ENCODE data around the gene ACOT12.
"Not testable (repeated sequence)": the region's sequence is repeated elsewhere in the genome, so short reads cannot be mapped to it uniquely, and the experiment has no call there.

Gene ACOT12

DNA sequence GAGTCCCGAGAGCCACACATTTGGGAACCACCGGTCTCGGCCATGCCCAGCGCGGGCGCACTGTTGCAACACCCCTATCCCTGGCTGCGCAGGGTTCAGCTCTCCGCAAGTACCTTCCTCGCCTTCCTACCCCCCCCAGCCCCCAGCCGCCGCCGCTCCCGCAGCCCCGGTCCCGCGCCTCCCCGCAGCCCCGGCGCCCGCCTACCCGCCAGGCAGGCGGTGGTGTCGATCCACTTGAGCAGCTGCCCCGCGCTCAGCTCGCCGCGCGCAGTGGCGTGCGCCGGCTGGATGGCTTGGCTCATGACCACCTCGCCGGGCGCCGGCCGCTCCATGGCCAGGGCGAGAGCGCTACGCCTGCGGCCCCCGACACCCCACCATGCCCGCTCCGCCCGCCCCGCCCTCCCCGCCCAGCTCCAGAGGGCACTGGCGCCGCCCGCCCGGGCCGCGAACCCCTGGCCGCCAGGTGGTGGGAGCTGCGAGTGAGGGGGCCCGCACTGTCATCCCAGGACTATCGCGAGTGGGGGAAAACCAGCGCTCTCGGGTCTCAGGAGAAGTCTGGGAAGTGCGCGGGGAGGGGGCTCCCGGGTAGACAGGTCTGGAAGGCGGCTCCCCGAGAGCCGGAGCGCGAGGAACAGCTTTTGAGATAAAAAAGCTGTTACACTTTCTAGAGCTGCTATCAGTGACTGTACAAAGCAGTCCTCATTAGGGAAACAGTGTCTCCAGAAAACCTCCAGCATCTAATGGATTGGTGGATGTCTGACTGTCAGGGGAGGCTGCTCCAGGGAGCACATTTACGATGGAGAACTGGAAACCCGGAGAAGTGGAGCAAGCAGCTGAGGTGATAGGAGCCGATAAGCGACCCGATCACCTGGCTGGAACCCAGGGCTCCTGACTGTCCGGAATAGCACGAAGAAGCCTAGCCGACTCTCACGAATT, at the start of gene ACOT12:
TSS of gene ACOT12 (minus strand) at position 352 of the 936 bp plus-strand sequence. CDS start at position 332, 20 bp downstream.
- DNase-seq = no peak

DNA sequence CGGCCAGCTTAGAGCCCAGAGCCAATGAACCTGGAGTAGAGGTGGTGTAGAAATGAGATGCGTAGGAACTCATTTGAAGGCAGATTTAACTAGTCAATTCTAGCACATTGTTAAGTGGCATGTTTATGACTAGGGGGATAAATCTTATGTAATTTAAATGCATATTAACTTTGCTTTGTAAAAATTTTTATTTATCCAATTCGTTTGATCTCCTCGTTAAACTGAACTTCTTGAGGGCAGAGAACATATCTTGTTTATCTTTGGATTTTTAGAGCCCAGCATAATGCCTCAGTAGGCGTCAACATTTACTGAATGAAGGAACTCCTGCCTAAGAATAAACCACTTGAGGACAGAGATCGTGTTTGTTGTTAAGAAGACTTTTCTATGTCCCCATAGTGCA, 41.1 kb upstream of the ACOT12 start:
- no peak for DNase-seq

DNA sequence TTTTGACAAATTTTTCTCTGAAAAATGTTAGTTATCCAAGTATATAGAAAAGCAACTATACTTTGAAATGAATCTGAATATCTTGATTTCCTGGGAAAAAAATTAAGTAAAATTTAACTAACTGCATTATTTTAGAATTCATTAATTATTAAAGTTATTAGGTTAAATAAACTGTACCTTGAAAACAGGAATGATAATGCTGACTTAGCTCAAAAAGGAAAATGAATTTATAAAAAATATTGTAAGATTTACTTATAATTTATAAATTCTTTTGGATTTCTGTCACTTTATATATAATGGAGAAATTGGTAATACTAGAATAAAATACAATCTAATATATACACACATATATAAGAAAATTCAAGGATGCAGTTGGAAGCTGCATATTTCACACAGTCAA, 36.1 kb upstream of the ACOT12 start:
- DNase-seq = no peak

DNA sequence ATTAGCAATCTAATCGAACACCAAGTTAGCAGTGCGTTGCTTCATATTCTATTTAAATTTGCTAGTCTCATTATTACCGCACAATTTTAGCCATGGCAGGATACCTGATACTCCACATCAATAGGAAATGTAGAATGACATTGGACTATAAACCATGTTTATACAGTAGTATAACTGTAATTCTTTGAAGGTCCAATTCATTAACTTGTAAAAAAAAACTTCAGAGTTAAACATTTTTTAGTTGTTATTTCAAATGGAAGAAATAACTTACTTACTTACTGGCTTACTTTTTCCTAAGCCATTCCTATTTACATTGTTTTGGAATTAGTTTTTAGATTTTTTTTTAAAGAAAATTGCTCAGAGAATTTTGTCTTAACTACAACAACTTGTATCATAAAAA, 35.4 kb upstream of the ACOT12 start:
- DNase-seq = no peak

DNA sequence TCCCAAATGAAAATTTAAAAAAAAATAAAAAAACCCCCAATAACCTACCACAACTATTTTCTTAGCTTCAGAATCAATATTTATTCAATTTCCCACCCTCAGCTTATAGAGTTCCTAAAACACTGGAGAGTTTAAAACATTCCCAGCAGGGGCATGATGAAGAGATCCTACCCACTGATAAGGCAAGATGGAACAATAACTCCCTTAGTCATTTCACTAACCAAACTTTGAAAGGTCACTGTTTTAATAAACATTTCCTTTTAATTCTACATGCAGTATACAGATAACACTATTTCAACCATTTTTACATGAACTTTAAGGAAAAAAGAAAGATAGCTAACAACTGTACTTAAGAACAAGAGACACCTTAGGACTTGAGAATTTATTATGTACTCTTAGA, 34.9 kb upstream of the ACOT12 start:
- DNase-seq = no peak

DNA sequence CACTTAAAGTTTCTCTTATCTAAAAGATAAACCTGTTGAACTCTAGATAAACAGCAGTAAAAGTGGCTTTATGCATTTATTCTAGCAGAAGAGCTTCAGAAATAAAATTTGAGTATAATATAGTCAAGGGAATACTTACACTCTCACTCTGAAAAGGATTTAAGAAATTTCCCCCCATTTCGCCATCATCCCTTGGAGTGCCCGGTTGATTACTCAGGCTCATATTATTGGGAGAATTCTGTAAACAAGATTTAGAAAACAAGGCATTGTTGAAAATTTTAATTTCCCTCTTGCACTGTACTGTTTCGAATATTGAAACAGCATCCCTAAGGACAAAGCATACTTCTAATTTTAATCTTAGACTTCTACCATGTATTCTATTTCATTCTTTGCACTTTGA, 34.5 kb upstream of the ACOT12 start:
- no peak for DNase-seq

DNA sequence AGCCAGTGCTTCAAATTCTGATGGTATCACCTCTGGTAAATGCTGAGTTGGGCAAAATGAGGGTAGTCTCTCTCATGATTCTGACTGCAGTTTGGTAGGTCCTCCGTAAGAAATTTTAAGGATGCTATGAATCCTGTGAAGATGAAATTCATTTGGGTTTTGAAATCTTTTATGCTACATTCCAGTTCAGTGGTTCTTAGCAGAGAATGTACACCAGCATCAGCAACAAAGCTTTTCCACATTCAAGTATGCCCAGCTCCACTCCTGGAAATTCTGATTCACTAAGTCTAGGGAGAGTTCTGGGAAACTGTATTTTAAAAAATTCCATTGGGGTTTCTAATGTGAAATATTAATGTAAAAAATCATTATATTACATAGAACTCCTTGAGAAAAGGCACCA, 33.6 kb upstream of the ACOT12 start:
- no peak for DNase-seq

DNA sequence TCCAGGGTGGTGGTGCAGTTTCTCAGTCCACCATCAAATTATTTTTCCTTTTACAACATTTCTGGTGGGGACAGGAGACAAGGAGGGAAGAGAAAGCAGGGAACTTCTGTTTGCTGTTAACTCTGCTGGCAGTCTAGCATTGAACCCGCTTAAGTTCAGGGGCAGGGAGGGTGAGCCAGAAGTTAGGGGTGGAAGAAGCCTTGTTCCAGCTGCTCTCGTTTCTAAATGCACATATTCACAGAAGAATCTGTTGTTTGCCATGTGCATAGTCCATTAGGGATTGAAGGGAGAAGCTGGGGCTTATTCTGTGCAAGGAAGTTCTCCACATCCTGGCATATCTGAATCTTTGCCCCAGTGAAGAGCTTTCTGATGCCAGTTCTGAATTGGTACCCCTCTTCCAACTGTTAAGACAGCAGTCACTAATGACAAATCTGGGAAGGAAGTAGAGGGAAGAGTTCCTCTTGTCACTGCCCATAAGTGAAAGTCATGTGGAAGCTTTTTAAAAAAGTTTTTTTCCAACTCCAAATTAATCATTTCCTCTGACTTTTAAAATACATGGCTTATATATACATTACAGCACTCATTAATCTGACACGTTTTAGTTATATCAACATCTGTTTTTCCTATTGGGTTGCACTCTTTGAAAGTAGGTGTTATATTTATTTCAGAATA, 32.6 kb upstream of the ACOT12 start:
- no peak for DNase-seq

DNA sequence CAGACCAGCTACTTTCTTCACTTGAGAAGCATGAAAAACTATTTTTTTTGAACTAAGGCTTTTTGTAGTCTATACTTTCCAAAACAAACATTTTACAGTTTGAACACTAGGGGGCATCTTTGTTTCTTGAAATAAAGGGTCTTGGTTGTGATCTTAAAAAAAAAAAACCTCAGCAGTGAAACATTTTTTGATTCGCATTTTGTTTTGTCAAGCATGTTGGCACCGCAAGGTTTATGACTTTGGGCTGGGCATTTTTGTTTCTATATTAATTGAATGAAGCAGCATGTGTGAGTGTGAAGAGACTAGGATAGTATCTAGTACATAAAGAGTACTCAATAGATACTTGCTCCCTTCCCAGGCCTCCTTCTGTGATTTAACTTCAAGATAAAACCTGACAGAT, 31.6 kb upstream of the ACOT12 start:
- no peak for DNase-seq

DNA sequence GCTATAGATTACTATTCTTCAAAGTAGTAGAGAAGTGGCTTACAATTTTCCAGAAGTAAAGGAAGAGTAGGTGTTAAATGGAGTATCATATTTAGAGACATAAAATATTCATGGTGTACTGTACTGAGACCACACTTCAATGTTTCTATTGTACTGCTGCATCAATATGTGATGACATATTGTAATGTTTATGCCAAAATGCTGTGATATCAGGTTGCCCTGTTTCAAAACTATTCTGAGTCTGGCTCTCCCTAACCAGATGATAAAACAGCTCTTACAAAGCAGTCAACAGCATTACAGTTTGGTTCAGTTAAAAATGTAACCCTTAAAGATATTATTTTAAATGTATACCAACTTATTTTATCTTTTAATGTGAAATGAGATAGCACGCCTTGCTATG, 30.8 kb upstream of the ACOT12 start:
- no peak for DNase-seq

DNA sequence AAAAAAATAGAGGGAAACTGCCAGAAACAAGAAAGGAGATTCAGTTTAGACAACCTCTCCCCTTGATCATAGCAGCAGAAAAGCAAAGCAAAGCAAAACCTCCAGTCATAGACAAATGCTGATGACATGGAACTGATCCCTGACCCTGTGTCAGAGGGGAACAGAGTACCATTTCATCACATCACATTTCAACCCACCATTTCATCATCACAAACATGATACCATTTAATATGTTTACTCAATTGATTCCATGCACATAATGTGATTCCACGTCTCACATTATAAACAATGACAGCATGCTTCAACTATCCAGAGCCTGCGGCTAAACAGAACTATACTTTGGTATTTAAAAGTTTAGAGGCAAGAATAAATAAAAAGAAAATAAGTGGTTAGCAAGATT, 28.7 kb upstream of the ACOT12 start:
- no peak for DNase-seq

DNA sequence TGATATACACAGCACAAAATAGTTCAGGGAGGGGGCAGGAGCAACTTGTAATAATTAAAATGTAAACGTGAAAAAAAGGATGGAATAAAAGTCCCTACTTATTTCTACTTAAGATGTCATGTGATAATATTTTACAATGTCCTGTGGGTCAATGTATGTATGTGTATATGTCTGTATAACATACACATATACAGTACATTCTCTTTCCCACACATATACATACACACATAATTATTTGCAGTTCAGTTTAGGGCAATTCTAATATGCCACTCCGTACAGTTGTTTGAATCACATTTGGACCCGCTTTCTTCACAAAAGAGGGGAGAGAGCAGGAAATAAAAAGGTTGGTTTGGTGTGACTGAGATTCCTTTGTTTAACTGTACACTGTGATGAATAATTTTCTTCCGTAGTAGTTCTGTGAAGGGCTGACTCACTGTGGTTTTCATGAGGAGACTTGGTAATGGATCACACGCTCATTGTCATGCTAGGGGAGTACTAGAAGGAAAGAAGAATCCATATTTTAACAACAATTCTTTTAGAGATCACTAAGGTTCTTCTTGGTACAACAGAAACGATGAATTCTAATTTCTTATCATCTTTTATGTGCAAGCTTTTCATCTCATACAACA, 26.2 kb upstream of the ACOT12 start:
- no peak for DNase-seq

DNA sequence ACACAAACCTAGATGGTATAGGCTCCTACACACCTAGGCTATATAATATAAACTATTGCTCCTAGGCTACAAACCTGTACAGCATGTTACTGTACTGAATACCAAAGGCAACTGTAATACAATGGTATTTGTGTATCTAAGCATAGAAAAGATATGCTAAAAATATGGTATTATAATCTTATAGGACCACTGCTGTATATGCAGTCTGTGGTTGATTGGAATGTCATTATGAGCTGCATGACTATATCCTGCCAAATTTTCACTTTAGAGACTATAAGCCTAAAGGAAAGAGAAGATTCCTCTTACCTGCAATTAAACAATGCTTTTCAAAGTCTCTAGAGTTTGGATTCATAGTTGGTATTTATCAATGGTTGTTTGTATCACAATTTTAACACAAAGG, 24.7 kb upstream of the ACOT12 start:
- no peak for DNase-seq

DNA sequence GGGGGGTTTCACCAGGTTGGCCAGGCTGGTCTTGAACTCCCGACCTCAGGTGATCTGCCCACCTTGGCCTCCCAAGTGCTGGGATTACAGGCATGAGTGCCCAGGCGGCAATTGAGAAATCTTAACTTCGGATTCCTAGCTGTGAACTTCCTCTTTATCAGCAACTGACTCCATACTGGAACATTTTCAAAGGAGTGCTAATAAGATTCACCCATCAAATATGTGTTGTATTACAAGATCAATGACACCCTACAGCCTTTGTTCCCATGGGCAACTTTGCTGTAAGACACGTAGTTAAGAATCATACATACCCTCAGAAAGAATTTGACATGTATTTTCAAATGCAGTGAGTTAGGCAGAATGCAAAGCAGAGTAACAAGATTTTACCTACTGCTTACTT, 23.1 kb upstream of the ACOT12 start:
- DNase-seq = no peak

DNA sequence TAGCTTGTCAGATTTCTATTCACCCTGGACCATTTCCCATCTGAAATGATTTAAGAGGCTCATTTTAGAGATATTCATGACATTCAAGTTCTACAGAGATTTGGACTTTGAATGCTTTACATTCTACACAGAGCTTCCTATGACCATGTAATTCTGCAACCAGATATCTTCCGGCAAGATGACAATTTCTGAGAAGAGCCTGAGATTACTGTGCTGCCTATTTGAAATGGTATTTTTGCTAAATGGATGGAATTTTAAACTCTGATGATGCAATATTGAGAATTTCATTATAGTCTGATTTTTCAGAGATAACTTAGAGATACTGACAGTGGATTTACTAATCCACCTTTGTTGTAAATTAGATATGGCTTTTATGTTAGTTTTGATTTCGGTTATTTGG, 16.0 kb upstream of the ACOT12 start:
- no peak for DNase-seq

DNA sequence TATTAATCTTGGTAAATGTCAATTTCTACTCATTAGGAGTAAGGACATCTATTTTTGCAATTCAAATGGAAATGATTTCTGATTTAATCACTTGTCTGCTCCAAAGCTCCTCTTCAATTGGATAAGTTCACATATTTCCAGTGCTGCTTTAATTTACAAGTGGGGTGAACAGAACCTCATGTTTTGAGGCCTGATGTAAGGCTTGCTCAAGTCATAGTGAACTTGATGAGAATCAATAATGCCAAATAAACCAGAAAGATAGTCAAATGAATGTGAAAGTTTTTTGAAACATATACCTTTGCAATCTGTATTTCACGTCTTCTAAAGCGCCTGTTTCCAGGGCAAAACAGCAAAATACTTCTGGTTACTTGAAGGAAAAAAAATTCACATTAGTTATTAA, 15.4 kb upstream of the ACOT12 start:
- no peak for DNase-seq

DNA sequence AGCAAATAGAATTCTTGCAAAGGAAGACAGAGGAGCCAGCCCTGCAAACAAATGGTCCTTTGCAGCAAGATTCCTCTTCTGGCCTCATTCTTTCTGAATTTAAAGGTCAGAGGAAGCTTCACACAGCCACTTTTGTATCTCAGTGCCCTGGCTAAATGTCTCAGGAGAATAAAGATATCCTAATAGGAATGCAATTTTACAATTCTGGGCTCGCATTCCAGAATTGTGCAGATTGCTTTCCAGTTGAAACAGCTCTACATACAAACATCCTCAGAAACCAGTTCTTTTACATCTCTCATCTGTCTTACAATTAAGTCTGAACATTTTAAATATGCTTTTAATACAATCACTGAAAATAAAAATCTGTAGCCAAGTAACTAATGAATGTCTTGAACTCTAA, 14.6 kb upstream of the ACOT12 start:
- no peak for DNase-seq

DNA sequence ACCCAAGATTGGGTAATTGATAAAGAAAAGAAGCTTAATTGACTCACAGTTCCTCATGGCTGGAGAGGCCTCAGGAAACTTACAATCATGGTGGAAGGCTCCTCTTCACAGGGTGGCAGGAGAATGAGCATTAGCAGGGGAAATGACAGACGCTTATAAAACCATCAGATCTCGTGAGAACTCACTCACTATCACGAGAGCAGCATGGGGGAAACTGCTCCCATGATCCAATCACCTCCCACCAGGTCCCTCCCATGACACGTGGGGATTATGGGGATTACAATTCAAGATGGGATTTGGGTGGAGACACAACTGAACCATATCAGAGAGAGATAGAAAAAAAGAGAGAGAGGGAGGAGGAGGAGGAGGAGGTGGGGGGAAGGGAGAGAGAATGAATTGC, 13.9 kb upstream of the ACOT12 start:
- not testable (repeated sequence) for DNase-seq

DNA sequence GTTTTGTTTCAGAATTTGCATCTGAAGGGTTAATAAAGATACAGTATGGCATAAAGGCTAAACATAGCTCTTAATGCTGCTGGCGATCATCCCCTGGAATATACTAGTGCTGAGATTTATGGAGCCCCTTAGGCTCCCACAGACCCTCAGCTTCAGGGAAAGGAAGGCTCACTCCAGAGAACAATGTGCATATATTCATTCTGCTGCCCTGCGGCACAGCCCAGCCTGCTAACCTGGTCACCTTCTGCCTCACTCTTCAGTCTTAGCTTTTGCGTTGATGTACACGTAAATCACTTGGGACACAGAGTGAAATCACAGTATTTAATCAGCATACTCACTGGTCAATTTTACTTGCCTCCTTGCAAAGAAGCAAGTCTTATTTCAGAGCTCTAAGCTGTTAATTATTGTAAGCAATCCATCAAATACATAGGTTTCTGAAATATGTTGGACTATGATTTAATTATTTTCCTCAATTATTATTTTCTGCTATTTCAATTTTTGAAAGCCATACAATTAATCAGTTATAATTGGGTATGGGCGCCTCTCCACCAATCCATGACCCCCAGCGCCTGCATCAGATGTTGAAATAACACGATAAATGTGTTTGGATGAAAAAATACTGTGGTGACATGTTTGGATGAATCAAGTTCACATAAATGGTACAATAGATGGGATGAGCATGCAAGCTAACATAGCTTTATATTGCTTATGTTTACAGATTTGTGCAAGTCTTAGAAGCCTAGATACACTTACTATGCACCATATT, 11.4 kb upstream of the ACOT12 start:
- DNase-seq = no peak

DNA sequence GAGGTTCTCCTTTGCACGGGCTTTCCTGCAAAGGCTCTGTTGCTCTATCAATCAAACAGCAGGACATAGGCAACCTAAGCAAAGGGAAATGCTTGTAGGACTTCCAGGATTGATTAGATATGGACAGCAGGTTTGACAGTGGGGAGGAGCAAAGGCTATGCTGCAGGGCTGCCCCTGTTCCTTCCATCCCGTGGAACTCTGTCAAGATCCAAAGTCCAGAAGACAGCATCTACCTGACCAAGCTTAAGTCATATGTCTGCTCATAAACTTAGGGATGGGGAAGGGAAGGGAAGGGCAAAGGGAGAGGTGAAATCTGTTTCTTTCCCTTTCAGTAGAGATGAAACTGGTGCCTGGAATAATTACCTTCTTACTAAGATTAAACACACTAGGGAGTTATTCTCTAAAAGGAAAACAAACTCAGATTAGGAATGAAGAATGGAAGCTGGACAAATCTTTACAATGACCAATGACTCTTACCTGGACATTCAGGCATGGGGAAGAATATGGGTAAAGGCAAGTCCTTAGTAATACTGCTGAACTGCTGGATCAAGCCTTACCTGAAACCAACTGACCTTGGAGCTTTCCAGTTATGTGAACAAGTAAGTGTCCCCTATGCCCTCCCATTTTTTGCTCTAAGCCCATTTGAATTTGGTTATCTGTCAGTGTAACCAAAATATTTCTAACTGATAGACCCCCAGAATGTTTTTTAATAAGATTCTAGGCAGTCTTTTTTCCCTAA, 8.4 kb upstream of the ACOT12 start:
- no peak for DNase-seq

DNA sequence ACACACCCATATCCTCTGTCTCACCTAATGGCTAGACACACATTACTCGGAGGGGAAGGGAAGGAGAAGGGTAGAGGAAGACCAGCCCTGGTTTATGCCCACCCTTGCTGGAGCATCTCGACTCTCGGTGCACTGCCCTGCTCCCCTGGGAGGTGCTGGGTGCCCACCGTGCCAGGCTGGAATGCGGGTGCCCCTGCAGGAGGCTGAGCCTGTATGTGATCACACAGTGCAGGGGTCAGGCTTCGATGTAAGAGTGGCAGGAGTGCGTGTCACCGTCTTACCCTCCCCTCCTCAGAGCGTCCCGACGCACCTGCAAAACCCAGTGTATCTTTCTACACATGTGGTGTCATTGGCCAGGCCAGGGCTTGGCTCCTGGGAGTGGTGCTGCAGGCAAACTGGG, 7.3 kb upstream of the ACOT12 start:
- DNase-seq = no peak

DNA sequence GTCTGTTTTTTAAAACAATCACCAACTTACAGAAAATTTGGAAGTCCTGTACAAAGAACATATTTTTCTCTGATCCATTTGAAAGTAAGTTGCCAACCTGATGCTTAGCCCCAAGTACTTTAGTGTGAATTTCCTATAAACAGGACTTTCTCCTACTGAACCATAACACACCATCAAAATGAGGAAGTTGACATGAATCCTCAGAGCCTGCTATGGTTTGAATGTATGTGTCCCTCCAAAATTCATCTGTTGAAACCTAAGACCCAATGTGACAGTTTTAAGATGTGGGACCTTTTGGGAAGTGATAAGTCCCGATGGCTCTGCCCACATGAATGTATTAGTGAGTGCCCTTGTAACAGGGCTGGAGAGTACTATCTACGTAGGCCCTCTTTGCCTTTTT, 6.4 kb upstream of the ACOT12 start:
- DNase-seq = no peak

DNA sequence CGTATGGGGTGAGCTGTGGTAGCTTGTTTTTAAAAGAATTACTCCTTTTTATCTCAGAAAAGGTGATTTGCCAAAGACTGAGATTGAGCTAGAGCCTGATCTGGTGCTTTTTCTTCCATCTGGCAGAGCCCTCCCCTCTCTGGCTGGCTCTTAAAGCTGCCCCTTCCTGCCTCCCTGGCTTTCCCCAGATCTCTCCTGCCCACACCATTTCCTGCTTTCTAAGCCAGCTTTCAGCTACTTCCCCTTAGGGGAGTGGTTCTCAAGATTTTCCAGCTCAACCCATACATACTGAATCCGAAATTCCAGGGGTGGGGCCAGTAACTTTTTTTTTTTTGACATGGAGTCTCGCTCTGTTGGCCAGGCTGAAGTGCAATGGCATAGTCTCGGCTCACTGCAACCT, 4.8 kb upstream of the ACOT12 start:
- DNase-seq = no peak

Data from NCI-H187 (cell line).